ENCODE data around the gene SP110. TPM values are rescaled to one million over a fixed set of nuclear protein-coding genes. Genes with fewer than 3 reads are reported as not detected.

The SP110 gene
- total RNA-seq, 1 donor from 2014 or later = 141 TPM

DNA sequence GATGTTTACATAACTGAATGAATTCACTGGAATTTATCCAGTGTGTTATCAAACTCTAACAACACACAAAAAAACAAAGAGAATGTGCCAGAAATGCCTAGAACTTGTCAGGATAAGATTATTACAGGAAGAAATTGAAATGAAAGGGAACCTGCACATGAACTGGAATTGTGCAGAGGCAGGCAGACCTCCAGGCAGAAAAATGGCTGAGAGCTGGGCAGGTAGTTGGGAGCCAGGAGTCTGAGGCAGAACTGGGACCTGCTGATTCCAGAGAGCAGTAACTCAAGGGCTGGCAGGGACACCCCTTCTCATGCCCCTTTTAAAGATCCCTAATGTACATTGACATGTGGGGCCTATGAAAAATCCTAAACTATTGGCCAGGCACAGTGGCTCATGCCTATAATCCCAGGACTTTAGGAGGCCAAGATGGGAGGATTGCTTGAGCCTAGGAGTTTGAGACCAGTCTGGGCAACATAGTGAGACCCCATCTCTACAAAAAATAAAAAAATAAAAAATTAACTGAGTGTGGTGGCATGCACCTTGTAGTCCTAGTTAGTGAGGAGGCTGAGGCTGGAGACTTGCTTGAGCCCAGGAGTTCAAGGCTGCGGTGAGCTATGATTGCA, 674 bp upstream of the SP110 start:
- intact Hi-C loops (cut with micrococcal nuclease) = loop anchor here (10.0 kb wide), 1 partner anchor 574 kb away; no protein-coding TSS in a partner anchor
- no peaks in the 10 kb centered on the region for H3K9me3 Mint-ChIP-seq

DNA sequence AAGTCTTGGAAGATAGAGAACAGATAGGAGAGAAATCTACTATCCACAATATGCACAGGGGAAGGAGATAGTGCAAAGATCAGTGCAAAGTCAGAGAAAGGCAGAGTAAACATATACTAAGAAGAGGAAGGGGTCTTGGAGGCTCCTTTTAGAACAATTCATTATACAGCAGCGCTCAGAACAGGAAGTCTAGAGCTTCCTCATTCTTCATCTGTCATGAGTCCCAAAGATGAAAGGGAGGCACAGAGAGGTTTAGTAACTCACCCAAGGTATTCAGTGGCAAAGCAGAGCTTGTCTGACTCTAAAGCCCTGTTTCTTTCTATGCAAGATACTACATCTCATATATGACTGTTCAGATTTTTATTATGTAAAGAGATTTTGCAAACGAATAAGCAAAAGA, 1.4 kb downstream of the SP110 start:
- Mint-ChIP-seq H3K9me3 (no peaks in the 10 kb centered on the region), H3K4me3 (peak overlapping the region; percentile 93), H3K27ac (peak overlapping the region; percentile 85), H3K36me3 (ENCODE audit: low read depth) (peaks cover 50% of the 10 kb centered on the region), H3K4me1 (ENCODE audit: low read depth) (peaks cover 79% of the 10 kb centered on the region), H3K27me3 (ENCODE audit: insufficient read depth) (no peaks in the 10 kb centered on the region)
- intact Hi-C loops (cut with micrococcal nuclease) = loop anchor here (1.0 to 2.0 kb wide), 4 partner anchors 10 to 494 kb away; partner anchors contain the start of genes CAB39 and SP140L
- no peak for DNase-seq (ENCODE audit: low spot score)

More for the DNA sequence above, 674 bp upstream of the SP110 start:
- peak overlapping the region; percentile 93 for H3K4me3 Mint-ChIP-seq
- H3K27ac Mint-ChIP-seq = peak overlapping the region; percentile 95
- peaks cover 77% of the 10 kb centered on the region for H3K4me1 Mint-ChIP-seq (ENCODE audit: low read depth)
- no peaks in the 10 kb centered on the region for H3K27me3 Mint-ChIP-seq (ENCODE audit: insufficient read depth)
- DNase-seq (ENCODE audit: low spot score) = no peak
- H3K36me3 Mint-ChIP-seq (ENCODE audit: low read depth) = peaks cover 34% of the 10 kb centered on the region

DNA sequence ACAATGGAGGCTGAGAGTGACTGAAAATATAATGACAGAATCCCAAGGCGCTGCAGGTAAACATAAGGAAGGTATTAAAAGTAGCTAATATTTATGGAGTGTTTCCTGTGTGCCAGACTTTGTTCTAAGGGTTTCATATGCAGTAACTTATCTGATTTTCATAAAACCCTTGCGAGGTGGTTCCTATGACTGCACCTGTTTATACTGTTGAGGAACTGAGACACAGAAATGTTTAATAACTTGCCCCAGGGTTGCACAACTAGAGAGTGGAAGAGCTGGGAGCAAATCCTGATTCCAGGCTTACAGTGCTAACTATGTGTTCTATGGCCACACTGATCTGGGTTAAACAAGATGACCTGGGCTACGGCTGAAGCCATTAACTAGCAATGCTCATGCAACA, 2.4 kb downstream of the SP110 start:
- Mint-ChIP-seq H3K9me3 (no peaks in the 10 kb centered on the region), H3K27ac (peak overlapping the region; percentile 64), H3K27me3 (ENCODE audit: insufficient read depth) (no peaks in the 10 kb centered on the region), H3K4me3 (peak overlapping the region; percentile 93), H3K4me1 (ENCODE audit: low read depth) (peaks cover 77% of the 10 kb centered on the region), H3K36me3 (ENCODE audit: low read depth) (peaks cover 56% of the 10 kb centered on the region)
- no peak for DNase-seq (ENCODE audit: low spot score)
- intact Hi-C loops (cut with micrococcal nuclease) = no loop called here

DNA sequence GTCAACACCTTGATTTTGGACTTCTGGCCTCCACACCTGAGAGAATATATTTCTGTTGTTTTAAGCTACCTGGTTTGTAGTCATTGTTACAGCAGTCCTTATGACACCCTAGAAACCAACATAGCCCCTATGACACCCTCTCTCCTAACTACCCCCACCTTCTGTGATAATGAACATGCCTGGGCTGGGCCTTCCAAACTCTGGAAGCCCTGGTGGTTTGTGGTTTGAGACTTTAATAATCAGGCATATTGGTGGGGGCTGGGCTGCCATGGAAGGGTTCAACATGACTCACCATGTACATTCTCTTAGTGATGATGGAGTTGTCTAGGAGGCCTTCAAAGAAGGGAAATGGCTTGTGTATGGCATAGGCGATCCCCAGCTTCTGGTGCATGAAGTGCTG, 3.3 kb downstream of the SP110 start:
- peaks cover 63% of the 10 kb centered on the region for H3K36me3 Mint-ChIP-seq (ENCODE audit: low read depth)
- H3K27ac Mint-ChIP-seq = peak overlapping the region; percentile 20
- no peaks in the 10 kb centered on the region for H3K27me3 Mint-ChIP-seq (ENCODE audit: insufficient read depth)
- H3K9me3 Mint-ChIP-seq = no peaks in the 10 kb centered on the region
- peak overlapping the region; percentile 49 for H3K4me3 Mint-ChIP-seq
- DNase-seq (ENCODE audit: low spot score) = no peak
- peaks cover 77% of the 10 kb centered on the region for H3K4me1 Mint-ChIP-seq (ENCODE audit: low read depth)
- intact Hi-C loops (cut with micrococcal nuclease) = no loop called here

DNA sequence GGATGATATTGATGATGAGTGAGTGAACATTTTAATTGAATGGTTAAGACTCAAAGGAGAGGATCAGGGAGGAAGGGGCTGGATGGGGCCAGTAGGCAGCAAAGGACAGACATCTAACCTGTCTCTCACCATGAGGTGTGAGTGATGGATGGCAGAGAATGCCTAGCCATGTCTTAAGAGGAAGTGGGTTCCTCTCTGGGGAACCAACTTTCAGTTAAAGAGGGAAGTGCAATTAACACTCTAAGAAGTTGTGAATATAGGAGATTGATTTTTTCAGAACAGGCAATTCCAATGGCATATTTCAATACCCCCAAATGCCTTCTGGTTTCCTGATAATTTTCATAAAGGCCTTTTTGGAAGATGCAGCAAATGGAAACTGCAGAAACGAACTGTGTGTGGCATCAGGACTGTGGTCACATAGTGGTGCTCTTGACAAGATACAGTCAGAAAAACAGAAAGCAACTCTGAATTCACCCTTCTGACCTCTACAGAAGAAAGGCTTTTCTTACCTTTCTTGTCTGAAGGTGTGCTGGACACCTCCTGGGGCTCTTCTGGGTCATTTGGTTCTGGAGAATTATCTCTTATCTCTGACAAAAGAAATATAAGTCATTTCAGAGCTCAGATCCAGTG, 10.2 kb downstream of the SP110 start:
- no peaks in the 10 kb centered on the region for H3K9me3 Mint-ChIP-seq
- H3K4me1 Mint-ChIP-seq (ENCODE audit: low read depth) = peaks cover 47% of the 10 kb centered on the region
- H3K36me3 Mint-ChIP-seq (ENCODE audit: low read depth) = peaks cover 46% of the 10 kb centered on the region
- H3K27ac Mint-ChIP-seq = no peak overlapping the region
- intact Hi-C loops (cut with micrococcal nuclease) = no loop called here
- no peaks in the 10 kb centered on the region for H3K27me3 Mint-ChIP-seq (ENCODE audit: insufficient read depth)
- no peak for DNase-seq (ENCODE audit: low spot score)
- H3K4me3 Mint-ChIP-seq = no peak overlapping the region

DNA sequence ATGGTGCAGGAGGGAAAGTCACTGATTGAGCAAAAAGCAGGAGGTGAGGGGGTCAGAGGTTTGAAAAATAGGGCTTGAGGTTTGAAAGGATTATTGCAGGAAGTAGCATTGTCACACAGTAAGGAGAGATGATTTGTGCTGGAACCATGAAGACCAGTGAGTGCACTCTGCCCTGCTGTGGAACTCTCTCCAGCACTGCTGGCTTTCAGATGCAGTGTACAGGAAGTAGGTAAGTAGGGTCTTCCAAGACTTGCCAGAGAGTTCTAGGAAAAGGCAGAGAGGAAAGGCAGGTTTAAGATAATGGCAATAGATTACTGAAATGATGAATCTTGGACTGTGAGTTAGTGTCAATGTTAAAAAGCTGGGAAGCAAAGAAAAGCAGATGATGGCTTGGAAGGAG, 11.2 kb downstream of the SP110 start:
- no peak overlapping the region for H3K27ac Mint-ChIP-seq
- no peaks in the 10 kb centered on the region for H3K27me3 Mint-ChIP-seq (ENCODE audit: insufficient read depth)
- no peak overlapping the region for H3K4me3 Mint-ChIP-seq
- intact Hi-C loops (cut with micrococcal nuclease) = no loop called here
- peaks cover 37% of the 10 kb centered on the region for H3K4me1 Mint-ChIP-seq (ENCODE audit: low read depth)
- DNase-seq (ENCODE audit: low spot score) = no peak
- H3K9me3 Mint-ChIP-seq = no peaks in the 10 kb centered on the region
- peaks cover 44% of the 10 kb centered on the region for H3K36me3 Mint-ChIP-seq (ENCODE audit: low read depth)

DNA sequence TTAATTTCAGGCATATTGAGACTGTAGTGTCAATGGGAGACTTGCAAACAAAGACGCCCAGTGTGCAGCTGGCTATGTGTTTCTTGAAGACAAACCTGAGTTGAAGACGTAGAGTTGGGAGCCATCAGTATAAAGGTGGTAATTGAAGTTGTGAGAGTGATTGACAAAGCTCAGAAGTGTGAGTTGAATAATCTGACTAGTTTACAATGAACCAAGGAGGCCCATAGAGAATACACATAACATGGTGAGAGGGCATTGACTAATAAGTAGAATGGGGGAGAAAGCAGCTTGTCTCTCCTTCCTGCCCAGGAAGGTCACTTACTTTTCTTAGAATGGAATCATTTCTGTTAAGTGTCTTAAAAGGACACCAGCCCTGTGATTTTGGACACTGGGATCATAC, 14.1 kb downstream of the SP110 start:
- no peak for DNase-seq (ENCODE audit: low spot score)
- intact Hi-C loops (cut with micrococcal nuclease) = no loop called here
- H3K4me1 Mint-ChIP-seq (ENCODE audit: low read depth) = peaks cover 29% of the 10 kb centered on the region
- no peaks in the 10 kb centered on the region for H3K9me3 Mint-ChIP-seq
- peak overlapping the region; percentile 24 for H3K27ac Mint-ChIP-seq
- no peaks in the 10 kb centered on the region for H3K27me3 Mint-ChIP-seq (ENCODE audit: insufficient read depth)
- peaks cover 40% of the 10 kb centered on the region for H3K36me3 Mint-ChIP-seq (ENCODE audit: low read depth)
- no peak overlapping the region for H3K4me3 Mint-ChIP-seq

DNA sequence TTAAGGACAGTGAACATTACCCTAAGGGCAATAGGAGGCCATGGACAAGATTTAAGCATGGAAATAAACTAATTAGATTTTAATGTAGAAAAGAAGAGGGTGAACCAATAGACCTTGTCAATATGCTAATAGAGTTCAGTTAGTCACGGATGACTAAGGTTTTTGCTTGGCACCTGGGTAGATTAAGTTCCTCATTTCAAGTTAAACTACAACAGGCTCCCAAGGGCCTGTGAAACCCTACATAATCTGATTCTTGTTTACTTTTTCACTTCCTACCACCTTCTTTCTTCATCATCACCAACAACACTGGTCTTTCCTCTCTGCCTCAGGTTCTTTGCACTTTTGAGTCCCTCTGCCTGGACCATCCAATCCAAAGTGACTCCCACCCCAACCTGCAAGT, 14.8 kb downstream of the SP110 start:
- H3K9me3 Mint-ChIP-seq = no peaks in the 10 kb centered on the region
- no peak for DNase-seq (ENCODE audit: low spot score)
- H3K4me3 Mint-ChIP-seq = no peak overlapping the region
- intact Hi-C loops (cut with micrococcal nuclease) = no loop called here
- H3K4me1 Mint-ChIP-seq (ENCODE audit: low read depth) = peaks cover 29% of the 10 kb centered on the region
- peaks cover 46% of the 10 kb centered on the region for H3K36me3 Mint-ChIP-seq (ENCODE audit: low read depth)
- H3K27ac Mint-ChIP-seq = peak overlapping the region; percentile 24
- no peaks in the 10 kb centered on the region for H3K27me3 Mint-ChIP-seq (ENCODE audit: insufficient read depth)

DNA sequence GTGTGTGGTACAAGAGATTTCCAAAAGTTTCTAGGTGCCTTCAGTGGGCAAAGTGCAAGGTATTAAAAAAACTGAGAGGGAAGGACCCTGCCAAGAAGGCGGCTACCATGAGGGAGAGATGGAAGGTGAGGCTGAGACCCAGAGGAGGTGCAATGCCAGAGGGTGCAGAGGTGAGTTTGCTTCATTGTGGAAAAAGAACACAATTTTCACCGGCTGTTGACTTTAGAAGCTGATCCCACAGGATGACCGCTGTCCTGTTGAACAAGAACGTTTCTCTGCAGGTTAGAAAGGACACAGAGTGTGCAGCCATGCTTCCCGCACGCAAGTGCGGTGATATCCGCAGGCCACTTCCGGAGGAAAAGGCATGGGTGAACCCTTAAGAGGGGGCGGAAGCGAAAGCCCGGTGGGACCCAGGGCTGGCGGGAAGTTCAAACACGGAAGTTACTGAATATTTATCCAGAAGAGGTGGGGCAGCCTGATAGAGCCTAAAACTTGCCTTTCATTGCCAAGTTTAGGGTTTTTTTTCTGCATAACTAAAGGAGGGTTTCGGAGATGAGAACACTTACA, 16.6 kb downstream of the SP110 start:
- Mint-ChIP-seq H3K4me1 (ENCODE audit: low read depth) (peaks cover 29% of the 10 kb centered on the region), H3K9me3 (no peaks in the 10 kb centered on the region), H3K27ac (peak overlapping the region; percentile 8), H3K4me3 (no peak overlapping the region), H3K36me3 (ENCODE audit: low read depth) (peaks cover 61% of the 10 kb centered on the region), H3K27me3 (ENCODE audit: insufficient read depth) (no peaks in the 10 kb centered on the region)
- no peak for DNase-seq (ENCODE audit: low spot score)
- intact Hi-C loops (cut with micrococcal nuclease) = no loop called here

DNA sequence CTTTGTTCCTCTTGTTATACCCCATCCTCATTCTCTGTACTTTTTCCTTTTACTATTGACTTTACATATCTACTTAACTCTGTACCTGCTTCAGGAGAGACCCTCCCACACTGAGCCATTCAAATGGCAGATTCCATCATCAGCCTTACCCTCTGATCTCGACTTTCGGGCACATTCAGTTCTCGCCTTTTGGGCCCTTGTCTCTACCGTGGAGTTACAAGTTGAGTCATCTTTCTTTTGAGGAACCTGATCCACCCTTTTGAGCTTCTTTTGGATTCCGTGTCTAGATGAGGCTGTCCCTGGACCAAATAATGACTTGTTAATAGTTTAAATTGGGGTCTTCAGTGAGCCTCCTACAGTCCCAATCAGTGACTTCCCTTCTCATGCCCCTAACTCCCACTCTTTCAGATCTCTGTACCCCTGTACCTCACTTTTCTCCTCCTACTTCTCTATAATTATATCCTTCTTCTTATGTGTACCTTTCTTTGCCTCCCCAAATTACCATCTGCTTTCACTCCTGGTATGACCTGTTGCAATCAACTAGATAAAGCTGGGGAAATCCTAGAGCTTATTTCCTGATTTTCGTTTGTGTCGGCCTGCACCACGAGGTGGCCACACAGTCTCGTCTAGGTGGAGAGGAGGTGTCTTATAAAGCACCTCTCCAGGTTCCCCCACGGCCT, 17.2 kb downstream of the SP110 start:
- Mint-ChIP-seq H3K9me3 (no peaks in the 10 kb centered on the region), H3K27me3 (ENCODE audit: insufficient read depth) (no peaks in the 10 kb centered on the region), H3K4me1 (ENCODE audit: low read depth) (peaks cover 29% of the 10 kb centered on the region), H3K36me3 (ENCODE audit: low read depth) (peaks cover 68% of the 10 kb centered on the region), H3K4me3 (no peak overlapping the region), H3K27ac (peak overlapping the region; percentile 15)
- no peak for DNase-seq (ENCODE audit: low spot score)
- intact Hi-C loops (cut with micrococcal nuclease) = no loop called here

DNA sequence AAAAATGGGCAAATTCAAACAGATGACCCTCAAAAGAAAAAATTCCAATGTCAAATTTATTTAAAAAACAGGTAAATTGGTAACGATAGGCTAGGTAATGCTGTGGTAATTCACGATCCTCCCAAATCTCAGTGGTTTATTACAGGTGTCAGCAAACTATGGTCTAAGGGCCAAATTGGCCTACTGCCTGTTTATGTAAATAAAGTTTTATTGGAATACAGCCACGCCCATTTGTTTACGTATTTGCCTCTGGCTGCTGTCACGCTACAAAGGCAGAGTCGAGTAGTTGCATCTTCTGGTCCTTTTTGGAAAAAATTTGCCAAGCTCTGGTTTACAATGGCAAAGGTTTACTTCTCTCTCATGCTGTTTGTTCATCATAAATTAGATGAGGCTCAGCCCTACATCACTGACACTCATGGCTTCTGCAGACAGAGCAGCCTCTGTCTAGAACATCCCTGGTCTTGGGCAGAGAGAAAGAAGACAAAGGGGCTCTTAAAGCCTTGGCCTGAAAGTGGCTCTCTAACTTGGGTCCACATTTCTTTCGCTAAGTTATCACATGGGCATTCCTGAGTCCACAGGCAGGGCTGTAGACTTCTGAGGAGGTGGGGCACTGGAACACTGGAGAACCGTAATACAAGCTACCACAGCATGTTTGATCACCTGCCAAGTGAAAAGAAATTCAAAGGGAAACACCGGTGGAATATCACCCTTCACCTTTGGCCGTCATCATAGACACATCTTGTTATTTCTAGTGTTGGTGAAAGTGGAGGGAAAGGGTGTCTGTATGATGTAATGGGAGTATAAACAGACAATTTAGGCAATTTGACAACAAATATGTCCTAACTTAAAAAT, 34.8 kb downstream of the SP110 start:
- DNase-seq (ENCODE audit: low spot score) = no peak
- Mint-ChIP-seq H3K27ac (no peak overlapping the region), H3K36me3 (ENCODE audit: low read depth) (peaks cover 69% of the 10 kb centered on the region), H3K4me1 (ENCODE audit: low read depth) (no peaks in the 10 kb centered on the region), H3K9me3 (peaks cover 15% of the 10 kb centered on the region), H3K4me3 (no peak overlapping the region), H3K27me3 (ENCODE audit: insufficient read depth) (no peaks in the 10 kb centered on the region)
- intact Hi-C loops (cut with micrococcal nuclease) = no loop called here

DNA sequence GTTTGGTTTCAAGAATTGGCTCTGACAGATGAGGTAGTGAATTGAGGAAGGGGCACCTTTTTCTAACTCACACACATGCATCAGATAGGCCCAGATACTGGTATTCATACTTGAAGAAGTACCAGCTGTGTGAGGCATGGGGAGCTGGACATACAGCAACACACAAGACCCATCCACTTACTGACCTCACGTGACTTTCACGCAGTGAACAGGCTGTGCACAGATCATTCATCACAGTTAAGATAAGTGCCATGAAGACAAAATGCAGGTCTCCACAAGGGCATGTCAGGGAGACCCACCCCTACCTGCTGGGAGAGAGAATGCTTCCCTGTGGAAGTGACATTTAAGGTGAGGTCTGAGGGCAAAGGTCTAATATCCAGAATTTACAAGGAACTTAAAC, 38.6 kb downstream of the SP110 start:
- Mint-ChIP-seq H3K4me1 (ENCODE audit: low read depth) (no peaks in the 10 kb centered on the region), H3K36me3 (ENCODE audit: low read depth) (peaks cover 64% of the 10 kb centered on the region), H3K27ac (no peak overlapping the region), H3K9me3 (no peaks in the 10 kb centered on the region), H3K4me3 (no peak overlapping the region), H3K27me3 (ENCODE audit: insufficient read depth) (no peaks in the 10 kb centered on the region)
- DNase-seq (ENCODE audit: low spot score) = no peak
- intact Hi-C loops (cut with micrococcal nuclease) = no loop called here

All from activated T-helper 1 cell treated with anti-CD3 and anti-CD28 coated beads, Interleukin-12 subunit alpha, Interleukin-12 subunit beta, Interleukin-2, Interleukin-4 antibody, amounts not matched to agents 30 ng/mL and 10 ng/mL and 1 ng/mL, durations not matched to agents 14 hours and 24 hours and 36 hours (primary cell).